GM21515 (cell line): ENCODE data around the gene CLSTN1.

ENCODE experiments used
- ATAC-seq: cut with Tn5 transposase; IDR thresholded peaks from one replicate; pipeline ENCODE4 v1.9.1; 2021; ENCODE audit not compliant: unreplicated experiment

CLSTN1 gene

GRCh38 chr1:9689011-9689706, 134.6 kb downstream of the CLSTN1 start:
- peak; percentile 49 for ATAC-seq

GRCh38 chr1:9688599-9688998, 135.2 kb downstream of the CLSTN1 start:
- ATAC-seq, result peak; percentile 13

- no peak for ATAC-seq
Observed at GRCh38 chr1:9687874-9688582, 135.7 kb downstream of the CLSTN1 start.

- ATAC-seq, result no peak
Observed at GRCh38 chr1:9687120-9687873, 136.5 kb downstream of the CLSTN1 start.

- no peak for ATAC-seq
Observed at GRCh38 chr1:9684801-9685200, 139.0 kb downstream of the CLSTN1 start.

GRCh38 chr1:9680828-9681227, 142.9 kb downstream of the CLSTN1 start:
- no peak for ATAC-seq

- ATAC-seq, result no peak
Observed at GRCh38 chr1:9680091-9680490, 143.7 kb downstream of the CLSTN1 start.
